Gastroesophageal sphincter (tissue), 3 donors: ENCODE measurements around the gene MKRN2.

Source experiments
- POLR2A ChIP-seq, 2 donors: fragments of 450-650 bp; IDR thresholded peaks; one replicate each; pipeline ENCODE4 v1.6.1; 2017; ENCODE audit warnings: antibody characterized with exemption in 2 of 2, mild to moderate bottlenecking in 2 of 2, moderate library complexity in 1 of 2
- TF ChIP-seq, protein P1 (sequence below), 4 experiments: fragments of 200-600 bp in 2 of 4; fragments of 450-650 bp in 2 of 4; sonication (generic) in 1 of 4; IDR thresholded peaks; one replicate each; pipeline ENCODE4 v1.5.1; 2017 to 2019; ENCODE audit warnings: antibody characterized with exemption in 4 of 4, mild to moderate bottlenecking in 2 of 4, moderate library complexity in 2 of 4

DNA sequence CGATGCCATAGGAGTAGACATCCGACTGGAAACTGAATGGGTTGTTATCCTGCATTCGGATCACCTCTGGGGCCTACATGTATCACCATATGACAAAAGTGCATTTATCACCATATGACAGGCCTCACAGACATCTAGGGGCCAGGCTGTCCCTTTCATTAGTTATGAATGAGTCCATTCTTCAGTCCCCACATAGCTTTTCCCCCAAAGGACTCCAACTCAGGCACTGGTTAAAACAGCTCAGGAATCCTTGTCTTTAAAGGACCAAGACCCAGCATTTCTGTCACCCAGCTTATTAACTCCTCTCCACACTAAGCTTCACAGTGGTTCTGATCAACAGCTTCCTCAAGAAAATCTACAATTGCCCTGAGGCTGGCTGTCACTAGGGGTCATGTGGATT, 28.3 kb downstream of the MKRN2 start:
- TF ChIP-seq, protein P1, sequence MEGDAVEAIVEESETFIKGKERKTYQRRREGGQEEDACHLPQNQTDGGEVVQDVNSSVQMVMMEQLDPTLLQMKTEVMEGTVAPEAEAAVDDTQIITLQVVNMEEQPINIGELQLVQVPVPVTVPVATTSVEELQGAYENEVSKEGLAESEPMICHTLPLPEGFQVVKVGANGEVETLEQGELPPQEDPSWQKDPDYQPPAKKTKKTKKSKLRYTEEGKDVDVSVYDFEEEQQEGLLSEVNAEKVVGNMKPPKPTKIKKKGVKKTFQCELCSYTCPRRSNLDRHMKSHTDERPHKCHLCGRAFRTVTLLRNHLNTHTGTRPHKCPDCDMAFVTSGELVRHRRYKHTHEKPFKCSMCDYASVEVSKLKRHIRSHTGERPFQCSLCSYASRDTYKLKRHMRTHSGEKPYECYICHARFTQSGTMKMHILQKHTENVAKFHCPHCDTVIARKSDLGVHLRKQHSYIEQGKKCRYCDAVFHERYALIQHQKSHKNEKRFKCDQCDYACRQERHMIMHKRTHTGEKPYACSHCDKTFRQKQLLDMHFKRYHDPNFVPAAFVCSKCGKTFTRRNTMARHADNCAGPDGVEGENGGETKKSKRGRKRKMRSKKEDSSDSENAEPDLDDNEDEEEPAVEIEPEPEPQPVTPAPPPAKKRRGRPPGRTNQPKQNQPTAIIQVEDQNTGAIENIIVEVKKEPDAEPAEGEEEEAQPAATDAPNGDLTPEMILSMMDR (IDR thresholded peaks at IDR 0.05) = no peak
- no peak for TF ChIP-seq POLR2A (IDR thresholded peaks at IDR 0.05)
